HCT116 (cell line): ENCODE results near the gene ADIPOQ. TPM values are rescaled to one million over a fixed set of nuclear protein-coding genes. Genes with fewer than 3 reads are reported as not detected.

ENCODE experiments used
- ATAC-seq: fragments of 200-7000 bp; cut with Tn5 transposase; 2 replicates; pipeline ENCODE4 v1.9.1; 2020; ENCODE audit warnings: mild to moderate bottlenecking, moderate library complexity
- BruUV-seq: library from RNA; stranded (reverse); fragments of 400-500 nt; replicated peaks from 2 replicates; lab custom pipeline; 2021; lab: Mats Ljungman, UMichigan
- CTCF ChIA-PET: fragments of 300-600 bp; sonication (Branson Sonifier 250); formaldehyde crosslinking; loops from one replicate; lab custom pipeline; 2021; ENCODE audit warnings: antibody characterized with exemption; lab: Charles Lee
- POLR2A ChIA-PET: fragments of 300-600, 350-600 bp; sonication (Branson Sonifier 250); formaldehyde crosslinking; loops from one replicate; lab custom pipeline; 2021; ENCODE audit warnings: antibody characterized with exemption; lab: Charles Lee
- RAD21 ChIA-PET, 2 experiments: fragments of 300-600 bp; sonication (Branson Sonifier 250); formaldehyde crosslinking; loops; one replicate each; lab custom pipeline; 2023; ENCODE audit warnings: low total read pairs in 2 of 2; ENCODE audit not compliant: uncharacterized antibody in 2 of 2, unreplicated experiment in 2 of 2, low non-redundant PET in 1 of 2; lab: Charles Lee
- DNase-seq: peaks from one replicate; pipeline ENCODE4 v3.0.0-alpha.2; 2010; ENCODE audit warnings: low read depth, low spot score
- H2AFZ ChIP-seq: fragments of 200-600 bp; shearing (Covaris generic), sonication (generic); 2 replicates; pipeline ENCODE4 v1.6.1; 2017; ENCODE audit warnings: low read depth, mixed run types, mixed read lengths, antibody characterized with exemption, low read length; ENCODE audit not compliant: poor library complexity, severe bottlenecking
- H3K27ac ChIP-seq: 2 replicates; pipeline ENCODE4 v1.5.1; 2012; ENCODE audit warnings: low read depth, low read length
- H3K27me3 ChIP-seq: fragments of 200-600 bp; sonication (generic); 2 replicates; pipeline ENCODE4 v1.6.1; 2016; ENCODE audit warnings: mixed run types, low read length, mixed read lengths; ENCODE audit not compliant: insufficient read depth
- H3K36me3 ChIP-seq, 2 experiments: fragments of 200-500 bp in 1 of 2; fragments of 200-600 bp in 1 of 2; sonication (Bioruptor generic) in 1 of 2; sonication (generic) in 1 of 2; 2 replicates each; pipeline versions ENCODE4 v1.5.1 to v1.6.1; 2014 to 2016; ENCODE audit warnings: low read length in 2 of 2, inconsistent platforms in 1 of 2, mixed read lengths in 1 of 2, mixed run types in 1 of 2; ENCODE audit not compliant: insufficient read depth in 2 of 2, control insufficient read depth in 1 of 2
- H3K4me1 ChIP-seq, 2 experiments: fragments of 200-600 bp in 1 of 2; sonication (generic) in 1 of 2; 2 replicates each; pipeline versions ENCODE4 v1.5.1 to v1.6.1; 2012 to 2017; ENCODE audit warnings: low read length in 2 of 2, inconsistent platforms in 1 of 2, mild to moderate bottlenecking in 1 of 2, mixed read lengths in 1 of 2, mixed run types in 1 of 2, moderate library complexity in 1 of 2; ENCODE audit not compliant: insufficient read depth in 2 of 2, control insufficient read depth in 1 of 2
- H3K4me2 ChIP-seq: fragments of 200-600 bp; sonication (generic); 2 replicates; pipeline ENCODE4 v1.6.1; 2017; ENCODE audit warnings: mixed run types, low read length, mixed read lengths
- H3K4me3 ChIP-seq, 2 experiments: fragments of 200-600 bp in 1 of 2; sonication (generic) in 1 of 2; replicated peaks in 1 of 2; 2 replicates each; pipeline ENCODE4 v1.5.1; 2011 to 2016; ENCODE audit warnings: low read length in 2 of 2, control low read depth in 1 of 2, low read depth in 1 of 2, mild to moderate bottlenecking in 1 of 2, mixed read lengths in 1 of 2, mixed run types in 1 of 2
- H3K79me2 ChIP-seq: fragments of 200-600 bp; sonication (generic); 2 replicates; pipeline ENCODE4 v1.6.1; 2017; ENCODE audit warnings: mild to moderate bottlenecking, mixed run types, low read length, moderate library complexity, mixed read lengths; ENCODE audit not compliant: insufficient read depth
- H3K9ac ChIP-seq: fragments of 200-600 bp; sonication (generic); 2 replicates; pipeline ENCODE4 v1.6.1; 2016; ENCODE audit warnings: low read length, mixed read lengths
- H3K9me2 ChIP-seq: fragments of 200-600 bp; sonication (generic), shearing (Covaris generic); 2 replicates; pipeline ENCODE4 v1.6.1; 2017; ENCODE audit warnings: mixed run types, mild to moderate bottlenecking, moderate library complexity; ENCODE audit not compliant: insufficient read depth
- H3K9me3 ChIP-seq, 2 experiments: fragments of 200-500 bp in 1 of 2; fragments of 200-600 bp in 1 of 2; sonication (Bioruptor generic) in 1 of 2; sonication (generic) in 1 of 2; 2 replicates each; pipeline ENCODE4 v1.6.1; 2014 to 2017; ENCODE audit warnings: low read length in 2 of 2, mixed read lengths in 2 of 2, inconsistent platforms in 1 of 2, low read depth in 1 of 2, mild to moderate bottlenecking in 1 of 2, mixed run types in 1 of 2, moderate library complexity in 1 of 2; ENCODE audit not compliant: control insufficient read depth in 1 of 2, insufficient read depth in 1 of 2
- H4K20me1 ChIP-seq: fragments of 200-600 bp; sonication (generic), shearing (Covaris generic); 2 replicates; pipeline ENCODE4 v1.6.1; 2017; ENCODE audit warnings: mixed run types, mild to moderate bottlenecking, moderate library complexity; ENCODE audit not compliant: insufficient read depth
- RAD21 ChIP-seq: IDR thresholded peaks from 2 replicates; pipeline ENCODE4 v1.6.1; 2012; ENCODE audit warnings: low read depth, mild to moderate bottlenecking
- SIN3A ChIP-seq: IDR thresholded peaks from 2 replicates; pipeline ENCODE4 v1.6.1; 2012; ENCODE audit warnings: low read depth
- TCF7L2 ChIP-seq: IDR thresholded peaks from 2 replicates; pipeline ENCODE4 v1.7.0; 2011; ENCODE audit warnings: borderline replicate concordance, inconsistent platforms; ENCODE audit not compliant: insufficient read depth, insufficient read length; ENCODE audit errors: extremely low read depth
- ZFX ChIP-seq: fragments of 450-650 bp; IDR thresholded peaks from 2 replicates; pipeline ENCODE4 v1.6.1; 2017
- intact Hi-C: fragments of 100-400 bp; cut with micrococcal nuclease; formaldehyde crosslinking; loops from 2 replicates; pipeline ENCODE4 v1.10.0; 2022
- total RNA-seq: library from RNA; stranded (reverse); gene quantifications from one replicate; pipeline ENCODE4 v1.2.1, GENCODE V29; 2021; ENCODE audit not compliant: unreplicated experiment
- TF ChIP-seq, protein P1 (sequence below), 3 experiments: fragments of 200-600 bp in 1 of 3; sonication (generic) in 1 of 3; IDR thresholded peaks in 2 of 3; conservative IDR thresholded peaks in 1 of 3; 2 replicates each; pipeline ENCODE4 v1.5.1; 2012 to 2017; ENCODE audit warnings: low read depth in 2 of 3, low read length in 2 of 3, antibody characterized with exemption in 1 of 3, borderline replicate concordance in 1 of 3, control low read depth in 1 of 3, mild to moderate bottlenecking in 1 of 3, mixed read lengths in 1 of 3, mixed run types in 1 of 3, moderate library complexity in 1 of 3; ENCODE audit not compliant: insufficient read depth in 1 of 3

ADIPOQ gene
- total RNA-seq, 1 experiment from 2014 or later: not detected

- H3K4me2 ChIP-seq: no peak overlapping the region
- H2AFZ ChIP-seq: no peak overlapping the region
- H4K20me1 ChIP-seq: no peaks in the 10 kb centered on the region
- H3K4me3 ChIP-seq: no peak overlapping the region
- intact Hi-C loops: loop anchor here (1.0 to 10.0 kb wide), 4 partner anchors 207 to 837 kb away; no protein-coding TSS in a partner anchor
- ChIA-PET CTCF (interaction anchor here (0.7 to 4.2 kb wide), 15 partner anchors 12 to 832 kb away, joined by 3 to 64 read pairs (median 4); partner anchors contain the start of genes AHSG and DNAJB11), POLR2A (interaction anchor here (1.0 to 1.5 kb wide), 3 partner anchors 13 to 207 kb away, joined by 3 to 4 read pairs (median 3); no protein-coding TSS in a partner anchor), RAD21 (interaction anchor here (0.7 to 1.5 kb wide), 4 partner anchors 204 to 251 kb away, joined by 3 to 4 read pairs (median 3); partner anchors contain the start of gene DNAJB11 (in 1 of the 2))
- ATAC-seq: peak; percentile 41
- no peak overlapping the region for H3K27ac ChIP-seq
- H3K4me1 ChIP-seq: peaks cover 4 to 9% of the 10 kb centered on the region in 2 experiments; a peak in 2 of 4 replicates
- no peaks in the 10 kb centered on the region for H3K9me2 ChIP-seq
- no peak overlapping the region for H3K9ac ChIP-seq
- H3K36me3 ChIP-seq: no peaks in the 10 kb centered on the region
- no peaks in the 10 kb centered on the region for H3K9me3 ChIP-seq
- no TSS peak for BruUV-seq
- H3K79me2 ChIP-seq: no peaks in the 10 kb centered on the region; the same call in 1 of the 2 replicates
- TF ChIP-seq SIN3A (no peak), RAD21 (peak; percentile 89), TCF7L2 (no peak), ZFX (no peak)
- TF ChIP-seq, protein P1, sequence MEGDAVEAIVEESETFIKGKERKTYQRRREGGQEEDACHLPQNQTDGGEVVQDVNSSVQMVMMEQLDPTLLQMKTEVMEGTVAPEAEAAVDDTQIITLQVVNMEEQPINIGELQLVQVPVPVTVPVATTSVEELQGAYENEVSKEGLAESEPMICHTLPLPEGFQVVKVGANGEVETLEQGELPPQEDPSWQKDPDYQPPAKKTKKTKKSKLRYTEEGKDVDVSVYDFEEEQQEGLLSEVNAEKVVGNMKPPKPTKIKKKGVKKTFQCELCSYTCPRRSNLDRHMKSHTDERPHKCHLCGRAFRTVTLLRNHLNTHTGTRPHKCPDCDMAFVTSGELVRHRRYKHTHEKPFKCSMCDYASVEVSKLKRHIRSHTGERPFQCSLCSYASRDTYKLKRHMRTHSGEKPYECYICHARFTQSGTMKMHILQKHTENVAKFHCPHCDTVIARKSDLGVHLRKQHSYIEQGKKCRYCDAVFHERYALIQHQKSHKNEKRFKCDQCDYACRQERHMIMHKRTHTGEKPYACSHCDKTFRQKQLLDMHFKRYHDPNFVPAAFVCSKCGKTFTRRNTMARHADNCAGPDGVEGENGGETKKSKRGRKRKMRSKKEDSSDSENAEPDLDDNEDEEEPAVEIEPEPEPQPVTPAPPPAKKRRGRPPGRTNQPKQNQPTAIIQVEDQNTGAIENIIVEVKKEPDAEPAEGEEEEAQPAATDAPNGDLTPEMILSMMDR (IDR thresholded peaks at IDR 0.05 in 2 of 3, conservative IDR thresholded peaks at IDR 0.05 in 1 of 3; ENCODE audit: borderline replicate concordance in 1 of 3, insufficient read depth in 1 of 3, low read depth in 2 of 3, low read length in 2 of 3): peak; percentile 63 to 86 (median 76)
- peak; percentile 36 for DNase-seq
- H3K27me3 ChIP-seq: no peaks in the 10 kb centered on the region
These were observed 20.8 kb upstream of the ADIPOQ start for GRCh38 chr3:186821429-186822387.
